ENCODE results near the gene HGFAC. TPM values are rescaled to one million over a fixed set of nuclear protein-coding genes. Genes with fewer than 3 reads are reported as not detected.
A peak's percentile ranks its signal among the peaks of the same experiment; 100 is the strongest.

The HGFAC gene
- total RNA-seq, 3 donors from 2014 or later (not counting 1 experiment from before 2014, with no cell fraction given), result 0.43 to 0.54 TPM; not detected in 1

DNA sequence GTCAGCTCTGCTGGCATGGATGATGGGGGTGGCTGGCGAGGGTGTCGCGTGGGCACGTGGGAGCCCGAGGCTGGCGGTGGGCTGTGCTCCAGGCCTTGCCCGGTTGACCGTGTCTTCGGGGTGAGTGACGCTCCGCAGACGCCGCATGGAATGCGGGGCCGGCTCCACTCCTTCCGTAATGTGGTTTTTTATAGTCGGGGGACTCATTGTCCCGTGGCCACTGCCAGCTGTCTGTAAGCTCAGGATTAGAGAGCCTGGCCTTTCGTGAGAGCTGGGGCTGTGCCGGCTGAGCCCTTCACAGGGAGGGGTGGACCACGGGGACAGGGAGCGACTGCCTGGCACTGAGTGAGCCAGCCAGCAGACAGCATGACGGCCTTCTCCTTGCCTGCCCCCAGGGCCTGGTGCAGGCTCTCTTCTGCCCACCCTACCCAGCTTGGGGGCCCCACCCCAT is 41.7 kb downstream of the HGFAC start:
- Histone ChIP-seq H3K9me3 (ENCODE audit: control insufficient read depth, insufficient read depth, low read length) (no peaks in the 10 kb centered on the region), H3K4me3 (ENCODE audit: low read length) (no peak overlapping the region), H3K27me3 (ENCODE audit: control insufficient read depth, insufficient read depth, low read length) (no peaks in the 10 kb centered on the region), H3K27ac (ENCODE audit: low read length) (peak overlapping the region; percentile 48), H3K36me3 (ENCODE audit: control insufficient read depth, insufficient read depth, low read length) (no peaks in the 10 kb centered on the region), H3K4me1 (ENCODE audit: control insufficient read depth, insufficient read depth, low read length) (peaks cover 64% of the 10 kb centered on the region)
- WGBS (ENCODE audit: insufficient coverage), result 67% methylated on average over 23 of the region's 23 CpGs
- DNase-seq (no peak), ATAC-seq (no peak)
- Mint-ChIP-seq H3K36me3 (no peaks in the 10 kb centered on the region), H3K27me3 (ENCODE audit: low read depth in 2 of 2) (peaks cover 0 to 3% of the 10 kb centered on the region in 2 donors), H3K4me1 (peaks cover 22 to 44% of the 10 kb centered on the region in 2 donors), H3K9me3 (no peaks in the 10 kb centered on the region), H3K4me3 (no peak overlapping the region), H3K27ac (no peak overlapping the region)
- intact Hi-C loops (cut with micrococcal nuclease), result no loop called here
- TF ChIP-seq, protein P1, sequence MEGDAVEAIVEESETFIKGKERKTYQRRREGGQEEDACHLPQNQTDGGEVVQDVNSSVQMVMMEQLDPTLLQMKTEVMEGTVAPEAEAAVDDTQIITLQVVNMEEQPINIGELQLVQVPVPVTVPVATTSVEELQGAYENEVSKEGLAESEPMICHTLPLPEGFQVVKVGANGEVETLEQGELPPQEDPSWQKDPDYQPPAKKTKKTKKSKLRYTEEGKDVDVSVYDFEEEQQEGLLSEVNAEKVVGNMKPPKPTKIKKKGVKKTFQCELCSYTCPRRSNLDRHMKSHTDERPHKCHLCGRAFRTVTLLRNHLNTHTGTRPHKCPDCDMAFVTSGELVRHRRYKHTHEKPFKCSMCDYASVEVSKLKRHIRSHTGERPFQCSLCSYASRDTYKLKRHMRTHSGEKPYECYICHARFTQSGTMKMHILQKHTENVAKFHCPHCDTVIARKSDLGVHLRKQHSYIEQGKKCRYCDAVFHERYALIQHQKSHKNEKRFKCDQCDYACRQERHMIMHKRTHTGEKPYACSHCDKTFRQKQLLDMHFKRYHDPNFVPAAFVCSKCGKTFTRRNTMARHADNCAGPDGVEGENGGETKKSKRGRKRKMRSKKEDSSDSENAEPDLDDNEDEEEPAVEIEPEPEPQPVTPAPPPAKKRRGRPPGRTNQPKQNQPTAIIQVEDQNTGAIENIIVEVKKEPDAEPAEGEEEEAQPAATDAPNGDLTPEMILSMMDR (IDR thresholded peaks at IDR 0.05), result no peak

DNA sequence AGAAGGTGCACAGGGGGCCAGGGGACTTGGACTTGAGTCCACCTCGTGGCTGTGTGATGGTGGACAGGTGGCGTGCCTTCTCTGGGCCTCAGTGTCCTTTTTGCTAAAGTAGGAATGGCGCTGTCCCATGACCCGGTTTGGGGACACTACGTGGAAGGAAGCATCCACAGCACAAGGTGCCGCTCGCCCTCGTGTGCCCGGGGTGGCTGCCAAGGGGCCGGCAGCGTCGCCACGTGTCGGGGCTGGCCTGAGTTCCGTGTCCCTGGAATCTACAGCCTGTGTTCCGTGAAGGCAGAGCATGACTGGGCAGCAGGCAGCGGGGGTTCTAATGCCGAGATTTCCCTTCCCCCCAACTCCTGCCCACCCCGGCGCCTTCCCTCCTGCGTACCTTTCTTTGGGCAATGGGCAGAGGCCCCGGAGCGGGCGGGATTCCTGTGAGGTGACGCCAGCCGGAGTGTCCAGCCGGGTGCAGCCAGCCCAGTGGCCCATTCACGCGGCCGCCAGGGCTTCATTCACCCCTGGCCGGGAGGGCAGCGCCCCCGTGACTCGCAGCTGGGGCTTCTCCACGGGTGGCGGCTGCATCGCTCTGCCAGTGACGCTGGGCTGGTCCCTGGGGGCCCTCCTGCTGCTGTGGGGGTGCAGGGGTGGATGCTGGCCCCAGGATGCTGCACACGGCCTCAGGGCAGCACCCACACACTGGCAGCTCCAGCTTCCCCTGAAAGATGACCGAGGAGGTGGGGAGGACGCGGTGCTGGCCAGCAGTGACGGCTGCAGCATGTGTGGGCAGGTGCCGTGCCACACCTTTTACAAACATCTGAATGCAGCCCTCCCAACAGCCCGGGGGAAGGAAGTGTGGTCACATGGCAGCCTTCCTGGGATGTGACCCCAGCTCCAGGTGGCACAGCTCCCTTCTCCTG is 42.5 kb downstream of the HGFAC start:
- Histone ChIP-seq H3K9me3 (ENCODE audit: control insufficient read depth, insufficient read depth, low read length) (no peaks in the 10 kb centered on the region), H3K4me1 (ENCODE audit: control insufficient read depth, insufficient read depth, low read length) (peaks cover 72% of the 10 kb centered on the region), H3K27ac (ENCODE audit: low read length) (peak overlapping the region; percentile 48), H3K4me3 (ENCODE audit: low read length) (peak overlapping the region; percentile 29), H3K27me3 (ENCODE audit: control insufficient read depth, insufficient read depth, low read length) (no peaks in the 10 kb centered on the region), H3K36me3 (ENCODE audit: control insufficient read depth, insufficient read depth, low read length) (no peaks in the 10 kb centered on the region)
- intact Hi-C loops (cut with micrococcal nuclease), result no loop called here
- no peak for DNase-seq
- 47% methylated on average over 45 of the region's 45 CpGs for WGBS (ENCODE audit: insufficient coverage)
- H3K4me3 Mint-ChIP-seq, result peak overlapping the region; percentile 93
- H3K27me3 Mint-ChIP-seq (ENCODE audit: low read depth in 2 of 2), result peaks cover 0 to 3% of the 10 kb centered on the region in 2 donors
- H3K4me1 Mint-ChIP-seq, result peaks cover 29 to 52% of the 10 kb centered on the region in 2 donors
- TF ChIP-seq, protein P1 (IDR thresholded peaks at IDR 0.05), result no peak
- peak in 1 of 3 donors; percentile 10 for ATAC-seq
- no peaks in the 10 kb centered on the region for H3K9me3 Mint-ChIP-seq
- peak overlapping the region in 1 of 2 donors; percentile 79 for H3K27ac Mint-ChIP-seq
- no peaks in the 10 kb centered on the region for H3K36me3 Mint-ChIP-seq

DNA sequence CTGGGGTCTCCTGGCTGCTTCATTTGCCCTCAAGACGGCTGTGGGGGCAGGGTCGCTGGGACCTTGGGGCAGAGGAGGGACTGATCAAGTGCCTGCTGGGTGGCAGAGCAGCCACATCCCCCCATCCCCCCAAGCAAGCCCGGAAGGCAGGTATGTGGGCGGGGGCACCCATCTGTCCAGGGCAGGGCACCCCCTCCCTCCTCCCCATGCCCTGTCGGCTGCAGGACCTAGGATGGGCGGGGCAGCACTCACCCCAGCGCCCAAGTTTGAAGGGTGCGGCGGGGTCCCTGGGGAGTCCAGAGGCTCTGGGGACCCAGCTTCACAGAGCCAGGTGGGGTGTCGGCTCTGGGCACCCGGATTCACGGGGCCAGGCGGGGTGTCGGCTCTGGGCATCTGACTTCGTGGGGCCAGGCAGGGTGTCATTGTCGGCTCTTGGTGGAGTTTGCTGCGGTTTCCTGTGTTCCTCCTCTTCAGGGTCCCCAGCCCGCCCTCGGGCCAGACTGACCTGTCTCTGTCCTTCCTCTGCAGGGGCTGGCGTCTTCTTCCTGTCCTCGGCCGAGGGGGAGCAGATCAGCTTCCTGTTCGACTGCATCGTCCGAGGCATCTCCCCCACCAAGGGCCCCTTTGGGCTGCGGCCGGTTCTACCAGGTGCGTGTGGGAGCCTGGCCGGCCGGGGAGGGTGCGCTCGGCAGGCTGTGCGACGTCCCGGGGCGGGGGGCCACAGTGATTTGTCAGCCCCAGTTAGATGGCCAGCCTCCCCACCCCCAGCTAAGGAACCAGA is 43.4 kb downstream of the HGFAC start:
- no peaks in the 10 kb centered on the region for H3K36me3 ChIP-seq (ENCODE audit: control insufficient read depth, insufficient read depth, low read length)
- WGBS (ENCODE audit: insufficient coverage), result 11% methylated on average over 36 of the region's 36 CpGs
- peaks cover 29 to 52% of the 10 kb centered on the region in 2 donors for H3K4me1 Mint-ChIP-seq
- no peaks in the 10 kb centered on the region for H3K27me3 ChIP-seq (ENCODE audit: control insufficient read depth, insufficient read depth, low read length)
- peak overlapping the region; percentile 48 for H3K27ac ChIP-seq (ENCODE audit: low read length)
- peak overlapping the region; percentile 74 to 79 for H3K27ac Mint-ChIP-seq
- H3K36me3 Mint-ChIP-seq, result no peaks in the 10 kb centered on the region
- intact Hi-C loops (cut with micrococcal nuclease), result no loop called here
- DNase-seq (no peak), ATAC-seq (peak; percentile 35 to 65 (median 62))
- TF ChIP-seq, protein P1 (IDR thresholded peaks at IDR 0.05), result no peak
- H3K9me3 Mint-ChIP-seq, result no peaks in the 10 kb centered on the region
- H3K4me3 ChIP-seq (ENCODE audit: low read length), result peak overlapping the region; percentile 29
- peaks cover 71% of the 10 kb centered on the region for H3K4me1 ChIP-seq (ENCODE audit: control insufficient read depth, insufficient read depth, low read length)
- H3K9me3 ChIP-seq (ENCODE audit: control insufficient read depth, insufficient read depth, low read length), result no peaks in the 10 kb centered on the region
- peaks cover 0 to 3% of the 10 kb centered on the region in 2 donors for H3K27me3 Mint-ChIP-seq (ENCODE audit: low read depth in 2 of 2)
- peak overlapping the region; percentile 93 for H3K4me3 Mint-ChIP-seq

All from natural killer cell (primary cell).